Stimulated activated CD4-positive, alpha-beta T cell treated with anti-CD3 and anti-CD28 coated beads, Interleukin-4, amount 100 ng/mL, for 1 hour (primary cell): ENCODE results near the gene HOXB4.

Source experiments
- DNase-seq: peaks from one replicate; pipeline ENCODE4 v3.0.0-alpha.2; 2020

Gene HOXB4

GRCh38 chr17:48577946-48578615 lies at the start of gene HOXB4:
Gene HOXB4, minus strand, starts transcription at chr17:48578350. Its CDS starts 31 bp downstream, at chr17:48578319.
- peak; percentile 63 for DNase-seq

GRCh38 chr17:48627118-48627597 lies 49.0 kb upstream of the HOXB4 start:
- no peak for DNase-seq

GRCh38 chr17:48626245-48627117 lies 48.3 kb upstream of the HOXB4 start, which contains the start of gene HOXB9:
Gene HOXB9, minus strand, starts transcription at chr17:48626358. Its CDS starts 89 bp downstream, at chr17:48626269.
- DNase-seq = peak; percentile 67

DNA sequence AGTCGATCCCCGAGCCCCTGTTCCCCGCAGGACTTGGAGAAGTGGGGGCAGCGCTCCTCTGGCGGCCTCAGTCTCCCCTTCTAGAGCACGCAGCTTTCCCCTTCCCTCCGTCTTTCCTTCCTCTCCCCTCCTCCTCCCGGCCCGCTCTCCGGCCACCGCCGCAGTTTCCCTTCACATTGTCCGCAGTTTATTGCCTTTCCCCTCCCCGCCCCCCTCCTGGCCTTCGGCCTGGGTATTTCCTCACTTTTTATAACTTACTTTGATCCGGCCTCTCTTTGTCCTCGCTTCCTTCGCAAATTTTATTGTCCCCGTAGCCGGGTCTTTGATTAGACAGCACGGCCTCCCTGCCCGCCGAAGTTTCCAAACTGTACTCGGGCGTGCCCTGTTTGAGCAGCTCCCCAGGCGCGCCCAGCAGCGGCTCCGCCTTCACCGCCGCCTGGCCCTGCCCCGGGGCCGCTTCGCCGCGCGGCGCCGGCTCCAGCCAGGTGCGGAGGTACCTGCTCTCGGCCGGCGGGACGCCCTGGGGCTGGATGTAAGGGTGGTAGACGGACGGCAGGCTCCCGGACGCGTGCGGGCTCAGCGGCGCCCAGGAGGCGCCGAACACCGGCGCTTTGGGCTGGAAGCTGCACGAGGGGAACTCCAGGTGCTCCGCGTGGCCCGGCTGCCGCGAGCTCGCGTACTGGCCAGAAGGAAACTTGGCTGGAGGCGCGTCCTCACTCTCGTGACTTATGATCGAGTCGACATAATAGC lies 47.5 kb upstream of the HOXB4 start:
- peak; percentile 57 for DNase-seq

GRCh38 chr17:48624544-48625494 lies 46.7 kb upstream of the HOXB4 start:
- DNase-seq = peak; percentile 33

- DNase-seq = no peak
Observed at GRCh38 chr17:48624118-48624517, 46.0 kb upstream of the HOXB4 start.

- DNase-seq = no peak
Observed at GRCh38 chr17:48623583-48623982, 45.4 kb upstream of the HOXB4 start.

- no peak for DNase-seq
Observed at GRCh38 chr17:48622857-48623256, 44.7 kb upstream of the HOXB4 start.

- no peak for DNase-seq
Observed at GRCh38 chr17:48621410-48622392, 43.6 kb upstream of the HOXB4 start.

- no peak for DNase-seq
Observed at GRCh38 chr17:48620461-48621139, 42.5 kb upstream of the HOXB4 start.

DNA sequence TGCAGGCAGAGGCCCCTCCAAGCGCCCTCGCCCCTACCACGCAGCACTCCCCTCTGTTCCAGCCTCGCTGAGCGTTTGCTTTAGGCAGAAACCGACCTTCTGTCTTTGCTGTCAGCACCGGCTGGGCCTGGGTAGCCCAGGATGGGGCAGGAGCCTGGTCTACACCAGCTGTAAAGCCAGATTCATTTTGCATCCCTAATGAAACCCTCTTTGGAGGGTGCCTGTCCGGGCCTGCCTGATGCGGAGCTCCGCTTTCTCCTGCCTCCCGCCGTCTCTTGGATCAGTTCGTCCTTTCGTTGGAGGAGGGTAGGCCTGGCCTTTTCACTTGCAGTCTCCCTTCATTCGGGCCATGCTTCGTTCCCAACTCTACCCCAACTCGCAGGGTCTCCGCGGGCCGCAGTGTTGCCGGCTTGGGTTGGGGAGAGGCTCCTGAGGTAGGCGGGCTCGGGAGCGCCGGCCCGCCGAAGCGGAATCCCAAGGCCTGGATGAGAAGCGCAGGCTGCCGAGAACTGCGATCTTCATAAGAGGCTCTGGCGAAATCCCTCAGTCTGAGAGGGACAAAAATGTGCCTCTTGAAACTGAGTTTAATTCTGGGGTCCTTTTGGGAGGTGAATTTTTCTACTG lies 41.8 kb upstream of the HOXB4 start:
- DNase-seq = no peak

DNA sequence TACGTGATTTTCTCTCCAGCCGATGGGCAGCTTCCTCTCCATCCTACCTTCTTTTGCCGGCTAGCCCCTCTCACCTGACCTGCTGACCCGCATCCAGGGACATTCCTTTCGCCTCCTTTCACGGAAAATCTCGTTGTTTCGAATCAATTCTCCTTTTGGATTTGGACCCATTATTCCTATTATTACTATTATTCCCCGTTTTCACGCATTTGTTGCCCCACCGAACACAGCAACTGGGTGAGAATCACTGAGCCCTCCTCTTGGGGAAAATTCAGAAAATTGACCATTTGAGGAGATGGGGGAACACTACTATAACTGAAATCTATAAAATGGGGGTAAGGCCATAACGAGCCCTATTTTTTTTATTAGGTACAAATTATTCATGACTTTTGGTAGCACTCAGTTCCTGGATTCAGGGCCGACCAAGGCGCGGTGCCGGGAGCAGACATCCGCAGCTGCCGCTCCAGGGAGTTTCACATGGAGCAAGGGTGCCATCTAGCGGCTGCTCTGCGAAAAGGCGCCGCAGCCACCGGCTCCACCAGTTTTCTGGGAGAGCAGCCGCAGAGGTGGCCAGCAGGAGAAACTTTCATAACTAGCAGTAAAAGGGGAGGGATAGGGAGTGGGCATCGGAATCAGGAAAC lies 40.2 kb upstream of the HOXB4 start:
- DNase-seq = peak; percentile 84

DNA sequence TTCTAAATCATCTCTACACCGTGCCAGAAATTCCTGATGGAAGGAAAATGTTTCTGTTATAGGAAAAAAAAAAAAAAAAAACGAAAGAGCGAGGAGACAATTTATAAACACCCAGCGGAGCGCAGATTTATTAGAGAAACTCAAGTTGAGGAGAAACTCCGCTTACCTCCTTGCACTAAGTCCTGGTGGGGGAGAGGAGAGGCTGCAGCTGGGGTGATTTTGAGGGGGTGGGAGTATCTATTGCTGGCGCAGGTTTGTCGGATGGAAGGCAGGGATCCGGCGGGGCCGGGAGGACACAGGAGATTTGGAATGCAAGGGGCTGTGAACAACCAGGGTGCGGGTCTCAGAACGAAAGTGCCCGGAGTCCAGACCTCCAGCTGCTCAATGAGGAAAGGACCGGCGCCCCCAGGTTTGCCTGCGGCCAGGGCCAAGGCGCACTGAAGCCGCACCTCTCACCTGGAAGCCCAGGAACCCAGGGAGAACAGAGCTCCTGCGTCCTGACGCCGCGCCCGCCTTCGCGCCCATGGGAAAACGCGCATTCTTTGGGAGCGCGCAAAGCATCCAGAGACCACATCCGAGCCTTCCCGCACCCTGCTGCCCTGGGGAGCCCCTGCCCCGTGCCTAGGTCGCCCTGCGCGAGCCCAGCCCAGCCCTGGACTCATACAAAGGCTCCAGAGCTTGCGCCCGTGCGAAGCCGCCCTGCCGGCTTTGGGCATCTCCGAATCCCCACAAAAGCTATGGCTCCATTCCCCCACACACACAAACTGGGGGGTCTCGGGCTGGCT lies 39.5 kb upstream of the HOXB4 start:
- DNase-seq = no peak

- no peak for DNase-seq
Observed at GRCh38 chr17:48616717-48617470, 38.7 kb upstream of the HOXB4 start.

DNA sequence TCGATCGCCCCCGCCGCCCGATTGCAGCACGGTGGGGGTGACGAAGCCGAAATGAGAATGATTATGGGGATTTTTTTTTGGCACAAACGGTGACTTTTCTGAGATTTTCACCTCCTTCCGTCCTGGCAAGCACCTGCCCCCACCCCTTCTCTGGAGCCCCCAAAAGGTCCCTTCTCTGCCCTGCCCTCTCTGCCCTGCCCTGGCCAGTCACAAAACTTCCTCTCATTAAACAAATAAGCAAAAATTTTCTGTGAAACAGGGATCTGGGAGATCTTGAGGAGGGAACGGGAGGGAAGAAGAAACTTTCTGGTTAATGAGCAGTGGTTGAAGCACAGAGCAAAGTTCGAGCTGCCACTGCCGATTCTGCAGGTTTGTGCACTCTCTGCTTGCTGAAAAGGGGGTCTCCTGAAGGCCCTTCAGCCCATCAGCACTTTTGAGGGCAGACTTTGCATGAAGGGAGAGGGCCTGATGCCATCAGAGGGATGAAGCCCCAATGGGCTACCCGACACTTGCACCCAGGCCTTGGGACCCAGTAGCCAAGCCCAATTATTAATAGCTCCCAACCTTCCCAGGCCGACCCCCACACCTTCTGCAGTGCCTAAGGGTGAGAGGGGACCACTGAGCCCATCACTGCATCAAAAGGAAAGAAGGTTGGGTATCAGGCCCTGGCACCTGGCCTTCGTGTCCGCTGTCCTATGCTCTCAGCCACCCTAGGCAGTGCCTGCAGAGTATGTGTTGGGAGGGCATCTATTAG lies 38.0 kb upstream of the HOXB4 start:
- DNase-seq = no peak
